K562 (cell line): Measurements from ENCODE around the gene REC8. TPM values are rescaled to one million over a fixed set of nuclear protein-coding genes. Genes with fewer than 3 reads are reported as not detected.

Experiments used
- AFF1 ChIP-seq, 2 experiments: fragments of 450-650 bp; IDR thresholded peaks; 2 replicates each; pipeline ENCODE4 v1.6.1; 2018; ENCODE audit warnings: mild to moderate bottlenecking in 2 of 2, low read depth in 1 of 2; ENCODE audit not compliant: partially characterized antibody in 2 of 2
- BMI1 ChIP-seq: fragments of 150-350 bp; IDR thresholded peaks from 2 replicates; pipeline ENCODE4 v1.6.1; 2014; ENCODE audit warnings: low read length
- E2F8 ChIP-seq: fragments of 450-650 bp; IDR thresholded peaks from 2 replicates; pipeline ENCODE4 v1.7.1; 2018; ENCODE audit warnings: mild to moderate bottlenecking, low read depth; ENCODE audit not compliant: partially characterized antibody
- HINFP ChIP-seq: fragments of 450-650 bp; conservative IDR thresholded peaks from 2 replicates; pipeline ENCODE4 v1.6.1; 2016; ENCODE audit warnings: missing genetic modification characterization, low read depth, mild to moderate bottlenecking, control low read depth, missing compliant biosample characterization
- IFI16 ChIP-seq: fragments of 250-450 bp; sonication (Bioruptor Pico); IDR thresholded peaks from 2 replicates; pipeline ENCODE4 v2.1.2; 2022; ENCODE audit warnings: mild to moderate bottlenecking, inconsistent platforms
- JUND ChIP-seq, 2 experiments: IDR thresholded peaks; 2 replicates in 1 of 2; 3 replicates in 1 of 2; pipeline ENCODE4 v1.6.1; 2011; ENCODE audit warnings: borderline replicate concordance in 2 of 2, low read depth in 2 of 2, low read length in 2 of 2, improper control_type of control experiment in 1 of 2, missing biosample characterization in 1 of 2, missing genetic modification characterization in 1 of 2, missing genetic modification reagents in 1 of 2
- MCM5 ChIP-seq: fragments of 450-650 bp; IDR thresholded peaks from 2 replicates; pipeline ENCODE4 v1.6.1; 2016; ENCODE audit warnings: low read depth
- NCOA1 ChIP-seq: fragments of 450-650 bp; IDR thresholded peaks from 2 replicates; pipeline ENCODE4 v1.6.1; 2016; ENCODE audit warnings: low read depth
- NCOA4 ChIP-seq: fragments of 450-650 bp; IDR thresholded peaks from 2 replicates; pipeline ENCODE4 v1.6.1; 2018; ENCODE audit warnings: mild to moderate bottlenecking; ENCODE audit not compliant: partially characterized antibody
- PHF21A ChIP-seq: fragments of 450-650 bp; IDR thresholded peaks from 2 replicates; pipeline ENCODE4 v1.6.1; 2017; ENCODE audit warnings: low read depth, borderline replicate concordance
- POLR2B ChIP-seq: fragments of 450-650 bp; IDR thresholded peaks from 2 replicates; pipeline ENCODE4 v1.6.1; 2018; ENCODE audit warnings: low read depth; ENCODE audit not compliant: partially characterized antibody
- ZBTB11 ChIP-seq, 3 experiments: fragments of 200-800 bp in 1 of 3; fragments of 250-450 bp in 1 of 3; fragments of 450-650 bp in 1 of 3; sonication (Bioruptor Pico) in 1 of 3; sonication (Bioruptor generic) in 1 of 3; formaldehyde crosslinking in 1 of 3; IDR thresholded peaks; 2 replicates each; pipeline versions ENCODE4 v1.6.1 to v1.8.0; 2016 to 2022; ENCODE audit warnings: mild to moderate bottlenecking in 2 of 3, missing genetic modification characterization in 2 of 3, missing compliant biosample characterization in 1 of 3, moderate library complexity in 1 of 3
- polyA plus RNA-seq, 8 experiments: library from polyadenylated mRNA; depleted of rRNA in 4 of 8; stranded (reverse) in 5 of 8; unstranded in 3 of 8; fragments of >200 nt; fragmentation: Nextera tagmentation in 2 of 8; fragmentation: Illumina TruSeq in 1 of 8; extraction: Ambion mirVana in 2 of 8; extraction: Trizol in 1 of 8; gene quantifications; 2 replicates each; pipeline versions ENCODE4 v1.2.1 to v1.2.3, GENCODE V29; 2011 to 2014; ENCODE audit warnings: inconsistent platforms in 1 of 8, missing spikeins in 1 of 8
- total RNA-seq, 7 experiments: library from RNA; depleted of rRNA in 6 of 7; stranded (reverse); fragments of >200 nt in 6 of 7; fragmentation: Illumina TruSeq in 2 of 7; extraction: Trizol in 2 of 7; gene quantifications; 2 replicates each; pipeline versions ENCODE4 v1.2.1 to v1.2.3, GENCODE V29; 2011 to 2021; ENCODE audit warnings: low replicate concordance in 1 of 7

The REC8 gene
- total and polyA plus RNA-seq, 9 of the 15 experiments (the other 6 are each of a cell fraction or from before 2014, with no cell fraction given), result 0.11 to 2.5 (median 0.85) TPM

- peak in 2 of 3 experiments; percentile 78 to 97; a peak in 4 of 6 replicates for TF ChIP-seq ZBTB11 (CRISPR knock-in tag; IDR thresholded peaks at IDR 0.05)
- TF ChIP-seq NCOA4, result no peak
- TF ChIP-seq HINFP (tag), result no peak
- no peak for TF ChIP-seq MCM5
- peak; percentile 80 for TF ChIP-seq JUND (IDR thresholded peaks at IDR 0.05; ENCODE audit: borderline replicate concordance, low read depth, low read length)
- TF ChIP-seq JUND (tag; IDR thresholded peaks at IDR 0.05; ENCODE audit: borderline replicate concordance, low read depth, low read length), result peak; percentile 37; the same call in 1 of the 3 replicates
- no peak for TF ChIP-seq PHF21A
- no peak for TF ChIP-seq AFF1 (IDR thresholded peaks at IDR 0.05; ENCODE audit: low read depth in 1 of 2, partially characterized antibody in 2 of 2)
- peak; percentile 51 for TF ChIP-seq POLR2B
- peak; percentile 93 for TF ChIP-seq E2F8
- no peak for TF ChIP-seq IFI16 (CRISPR knock-in tag)
- 0 out of 2 replicates have a peak, but pooled peaks have one; percentile 40 for TF ChIP-seq NCOA1
- TF ChIP-seq BMI1, result peak; percentile 54; the same call in 1 of the 2 replicates
These were observed 23.5 kb downstream of the REC8 start, which contains the start of gene TM9SF1 (continued) for GRCh38 chr14:24195186-24196070.
